Liver (tissue), 9 donors: ENCODE results near the gene INPP5A. TPM values are rescaled to one million over a fixed set of nuclear protein-coding genes. Genes with fewer than 3 reads are reported as not detected.

Source experiments
- DNase-seq: peaks from one replicate; pipeline ENCODE4 v3.0.0-alpha.2; 2017; ENCODE audit warnings: low spot score
- H3K27ac ChIP-seq, 2 donors: one replicate each; pipeline ENCODE4 v1.7.0; 2013; ENCODE audit warnings: inconsistent platforms in 2 of 2, low read length in 2 of 2, control low read depth in 1 of 2, low read depth in 1 of 2, mild to moderate bottlenecking in 1 of 2
- H3K27me3 ChIP-seq, 4 donors: one replicate each; pipeline versions ENCODE4 v1.6.1 to v1.7.0; 2013; ENCODE audit warnings: low read length in 3 of 4, inconsistent platforms in 1 of 4, mild to moderate bottlenecking in 1 of 4, moderate library complexity in 1 of 4; ENCODE audit not compliant: control insufficient read depth in 4 of 4, insufficient read depth in 4 of 4
- H3K36me3 ChIP-seq, 4 donors: one replicate each; pipeline versions ENCODE4 v1.6.1 to v1.7.0; 2013; ENCODE audit warnings: low read length in 3 of 4, mild to moderate bottlenecking in 3 of 4, low read depth in 1 of 4, moderate library complexity in 1 of 4; ENCODE audit not compliant: control insufficient read depth in 4 of 4, insufficient read depth in 3 of 4
- H3K4me1 ChIP-seq, 4 donors: one replicate each; pipeline versions ENCODE4 v1.6.1 to v1.7.0; 2013; ENCODE audit warnings: low read length in 3 of 4, mild to moderate bottlenecking in 3 of 4, moderate library complexity in 1 of 4; ENCODE audit not compliant: control insufficient read depth in 4 of 4, insufficient read depth in 4 of 4
- H3K4me3 ChIP-seq, 3 donors: one replicate each; pipeline versions ENCODE4 v1.6.1 to v1.7.0; 2013; ENCODE audit warnings: low read length in 3 of 3, control low read depth in 1 of 3, low read depth in 1 of 3, mild to moderate bottlenecking in 1 of 3
- H3K9ac ChIP-seq, 2 donors: one replicate each; pipeline ENCODE4 v1.7.0; 2013; ENCODE audit warnings: low read length in 2 of 2, mild to moderate bottlenecking in 2 of 2, moderate library complexity in 2 of 2, control low read depth in 1 of 2, low read depth in 1 of 2
- H3K9me3 ChIP-seq, 4 donors: one replicate each; pipeline versions ENCODE4 v1.6.1 to v1.7.0; 2013; ENCODE audit warnings: low read length in 3 of 4; ENCODE audit not compliant: control insufficient read depth in 4 of 4
- ATF3 ChIP-seq: IDR thresholded peaks from 2 replicates; pipeline ENCODE4 v1.6.1; 2016; ENCODE audit warnings: antibody characterized with exemption
- CTCF ChIP-seq: fragments of 150-350 bp; IDR thresholded peaks from 2 replicates; pipeline ENCODE4 v1.5.1; 2017; ENCODE audit warnings: improper control_type of control experiment, low read depth, low read length; ENCODE audit not compliant: missing input control
- EGR1 ChIP-seq, 2 donors: IDR thresholded peaks; 2 replicates each; pipeline ENCODE4 v1.6.1; 2016 to 2018; ENCODE audit warnings: antibody characterized with exemption in 2 of 2, low read depth in 2 of 2
- FOXA1 ChIP-seq: IDR thresholded peaks from 2 replicates; pipeline ENCODE4 v1.6.1; 2016; ENCODE audit warnings: antibody characterized with exemption
- FOXA2 ChIP-seq: IDR thresholded peaks from 2 replicates; pipeline ENCODE4 v1.6.1; 2016; ENCODE audit warnings: antibody characterized with exemption
- GABPA ChIP-seq, 2 donors: IDR thresholded peaks in 1 of 2; conservative IDR thresholded peaks in 1 of 2; 2 replicates each; pipeline ENCODE4 v1.6.1; 2016; ENCODE audit warnings: antibody characterized with exemption in 2 of 2, mild to moderate bottlenecking in 1 of 2, moderate library complexity in 1 of 2
- HNF4A ChIP-seq, 2 donors: conservative IDR thresholded peaks; 2 replicates each; pipeline ENCODE4 v1.6.1; 2016; ENCODE audit warnings: antibody characterized with exemption in 2 of 2, mild to moderate bottlenecking in 2 of 2
- HNF4G ChIP-seq: IDR thresholded peaks from 2 replicates; pipeline ENCODE4 v1.6.1; 2016; ENCODE audit warnings: antibody characterized with exemption
- JUND ChIP-seq, 2 donors: IDR thresholded peaks; 2 replicates each; pipeline ENCODE4 v1.6.1; 2016; ENCODE audit warnings: antibody characterized with exemption in 2 of 2
- MAX ChIP-seq: IDR thresholded peaks from 2 replicates; pipeline ENCODE4 v1.6.1; 2016; ENCODE audit warnings: antibody characterized with exemption
- RAD21 ChIP-seq, 2 donors: IDR thresholded peaks; 2 replicates each; pipeline ENCODE4 v1.6.1; 2016; ENCODE audit warnings: antibody characterized with exemption in 2 of 2, mild to moderate bottlenecking in 2 of 2
- REST ChIP-seq: IDR thresholded peaks from 2 replicates; pipeline ENCODE4 v1.6.1; 2016; ENCODE audit warnings: antibody characterized with exemption, mild to moderate bottlenecking
- SP1 ChIP-seq: IDR thresholded peaks from 2 replicates; pipeline ENCODE4 v1.6.1; 2018; ENCODE audit warnings: antibody characterized with exemption, mild to moderate bottlenecking
- TAF1 ChIP-seq: conservative IDR thresholded peaks from 2 replicates; pipeline ENCODE4 v1.6.1; 2016; ENCODE audit warnings: antibody characterized with exemption, mild to moderate bottlenecking
- YY1 ChIP-seq: IDR thresholded peaks from 2 replicates; pipeline ENCODE4 v1.6.1; 2016; ENCODE audit warnings: antibody characterized with exemption, mild to moderate bottlenecking
- ZBTB33 ChIP-seq: IDR thresholded peaks from 2 replicates; pipeline ENCODE4 v1.6.1; 2016; ENCODE audit warnings: antibody characterized with exemption
- WGBS: extraction: QIAGEN DNeasy Blood & Tissue Kit; methylation state at CpG from one replicate; pipeline ENCODE4 v1.1.7; 2013; 5-methylcytosine and 5-hydroxymethylcytosine counted together
- polyA plus RNA-seq, 2 donors: library from polyadenylated mRNA; stranded (reverse) in 1 of 2; unstranded in 1 of 2; fragments of 200-250 nt in 1 of 2; fragments of >200 nt in 1 of 2; fragmentation: Nextera tagmentation in 1 of 2; extraction: Ambion mirVana in 1 of 2; gene quantifications; one replicate each; pipeline versions ENCODE4 v1.2.1 to v1.2.3, GENCODE V29; 2013 to 2015
- total RNA-seq, 2 donors: library from RNA; depleted of rRNA; stranded (reverse); fragments of >200 nt; gene quantifications; one replicate each; pipeline ENCODE4 v1.2.3, GENCODE V29; 2014
- donor health status: healthy.
- donor health status: healthy.
- donor health status: healthy.
- donor health status: healthy.
- donor health status: healthy.

INPP5A gene
- total and polyA plus RNA-seq, 4 donors = 4.3 to 26.5 (median 10.9) TPM

- TF ChIP-seq REST = no peak
- TF ChIP-seq SP1 = no peak
Measured at GRCh38 chr10:132807621-132808049, 270.0 kb downstream of the INPP5A start (continued).

- H3K9ac ChIP-seq = no peak overlapping the region
- H3K9me3 ChIP-seq = no peaks in the 10 kb centered on the region
- TF ChIP-seq ATF3 (no peak), EGR1 (IDR thresholded peaks at IDR 0.05; ENCODE audit: low read depth in 2 of 2) (no peak), MAX (no peak), GABPA (IDR thresholded peaks at IDR 0.05 in 1 of 2, conservative IDR thresholded peaks at IDR 0.05 in 1 of 2) (no peak), TAF1 (no peak), HNF4G (no peak), REST (no peak), HNF4A (conservative IDR thresholded peaks at IDR 0.05) (no peak), FOXA2 (no peak), ZBTB33 (no peak), FOXA1 (no peak), JUND (IDR thresholded peaks at IDR 0.05) (no peak), YY1 (no peak), RAD21 (IDR thresholded peaks at IDR 0.05) (no peak), CTCF (no peak)
- 69% methylated on average over 42 of the region's 42 CpGs for WGBS
- DNase-seq = no peak
- H3K4me1 ChIP-seq = no peaks in the 10 kb centered on the region
- H3K4me3 ChIP-seq = no peak overlapping the region
- peaks cover 0 to 4% (median 0%) of the 10 kb centered on the region in 4 donors for H3K27me3 ChIP-seq
- H3K36me3 ChIP-seq = no peaks in the 10 kb centered on the region
- H3K27ac ChIP-seq = no peak overlapping the region
Measured at GRCh38 chr10:132808383-132809231, 271.0 kb downstream of the INPP5A start.
